Lower leg skin (tissue), 4 donors: ENCODE measurements around the gene HSP90AA1. TPM values are rescaled to one million over a fixed set of nuclear protein-coding genes. Genes with fewer than 3 reads are reported as not detected.
"Not testable (repeated sequence)": the region's sequence is repeated elsewhere in the genome, so short reads cannot be mapped to it uniquely, and the experiment has no call there.

Source experiments
- DNase-seq, 2 donors: peaks; one replicate each; pipeline ENCODE4 v3.0.0-alpha.2; 2019; ENCODE audit warnings: low spot score in 2 of 2
- H3K4me3 ChIP-seq: fragments of 200-600 bp; sonication (generic); 2 replicates; pipeline ENCODE4 v1.5.1; 2017; ENCODE audit warnings: mild to moderate bottlenecking, low read depth; ENCODE audit not compliant: poor library complexity, severe bottlenecking
- POLR2A ChIP-seq, 2 donors: fragments of 450-650 bp; IDR thresholded peaks; one replicate each; pipeline ENCODE4 v1.6.1; 2016 to 2017; ENCODE audit warnings: antibody characterized with exemption in 2 of 2, mild to moderate bottlenecking in 1 of 2, moderate library complexity in 1 of 2
- WGBS, 2 donors: methylation state at CpG; one replicate each; pipeline ENCODE4 v1.1.5; 2018; 5-methylcytosine and 5-hydroxymethylcytosine counted together
- intact Hi-C: fragments of 100-400 bp; cut with DNase I; formaldehyde crosslinking; loops from one replicate; pipeline ENCODE4 v1.15.0; 2023; ENCODE audit warnings: low total_unique reads
- total RNA-seq, 4 donors: library from RNA; depleted of rRNA; stranded (reverse); fragments of >200 nt; gene quantifications; one replicate each; pipeline ENCODE4 v1.1.0, GENCODE V29; 2016
- TF ChIP-seq, protein P1 (sequence below), 3 donors: fragments of 450-650 bp; IDR thresholded peaks; one replicate each; pipeline ENCODE4 v1.5.1; 2016; ENCODE audit warnings: antibody characterized with exemption in 3 of 3, mild to moderate bottlenecking in 3 of 3, moderate library complexity in 2 of 3

Gene HSP90AA1
- total RNA-seq, 4 donors from 2014 or later, result 196 to 301 (median 255) TPM

DNA sequence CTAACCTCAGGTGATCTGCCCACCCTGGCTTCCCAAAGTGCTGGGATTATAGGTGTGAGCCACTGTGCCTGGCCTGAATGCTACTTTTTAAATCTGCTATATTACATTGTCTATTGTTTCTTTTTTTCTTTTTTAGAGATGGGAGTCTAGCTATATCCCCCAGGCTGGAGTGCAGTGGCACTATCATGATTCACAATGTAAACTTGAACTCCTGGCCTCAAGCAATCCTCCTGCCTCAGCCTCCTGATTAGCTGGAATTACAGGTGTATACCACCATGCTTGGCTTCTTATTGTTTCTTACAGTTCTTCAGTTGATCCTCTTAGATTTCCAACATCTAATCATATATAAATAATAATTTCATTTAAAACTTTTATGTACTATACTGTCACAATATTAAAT, 37.6 kb upstream of the HSP90AA1 start:
- intact Hi-C loops, result no loop called here
- no peak for TF ChIP-seq POLR2A (IDR thresholded peaks at IDR 0.05)
- TF ChIP-seq, protein P1, sequence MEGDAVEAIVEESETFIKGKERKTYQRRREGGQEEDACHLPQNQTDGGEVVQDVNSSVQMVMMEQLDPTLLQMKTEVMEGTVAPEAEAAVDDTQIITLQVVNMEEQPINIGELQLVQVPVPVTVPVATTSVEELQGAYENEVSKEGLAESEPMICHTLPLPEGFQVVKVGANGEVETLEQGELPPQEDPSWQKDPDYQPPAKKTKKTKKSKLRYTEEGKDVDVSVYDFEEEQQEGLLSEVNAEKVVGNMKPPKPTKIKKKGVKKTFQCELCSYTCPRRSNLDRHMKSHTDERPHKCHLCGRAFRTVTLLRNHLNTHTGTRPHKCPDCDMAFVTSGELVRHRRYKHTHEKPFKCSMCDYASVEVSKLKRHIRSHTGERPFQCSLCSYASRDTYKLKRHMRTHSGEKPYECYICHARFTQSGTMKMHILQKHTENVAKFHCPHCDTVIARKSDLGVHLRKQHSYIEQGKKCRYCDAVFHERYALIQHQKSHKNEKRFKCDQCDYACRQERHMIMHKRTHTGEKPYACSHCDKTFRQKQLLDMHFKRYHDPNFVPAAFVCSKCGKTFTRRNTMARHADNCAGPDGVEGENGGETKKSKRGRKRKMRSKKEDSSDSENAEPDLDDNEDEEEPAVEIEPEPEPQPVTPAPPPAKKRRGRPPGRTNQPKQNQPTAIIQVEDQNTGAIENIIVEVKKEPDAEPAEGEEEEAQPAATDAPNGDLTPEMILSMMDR (IDR thresholded peaks at IDR 0.05), result no peak
- H3K4me3 ChIP-seq, result no peak overlapping the region
- no peak for DNase-seq

DNA sequence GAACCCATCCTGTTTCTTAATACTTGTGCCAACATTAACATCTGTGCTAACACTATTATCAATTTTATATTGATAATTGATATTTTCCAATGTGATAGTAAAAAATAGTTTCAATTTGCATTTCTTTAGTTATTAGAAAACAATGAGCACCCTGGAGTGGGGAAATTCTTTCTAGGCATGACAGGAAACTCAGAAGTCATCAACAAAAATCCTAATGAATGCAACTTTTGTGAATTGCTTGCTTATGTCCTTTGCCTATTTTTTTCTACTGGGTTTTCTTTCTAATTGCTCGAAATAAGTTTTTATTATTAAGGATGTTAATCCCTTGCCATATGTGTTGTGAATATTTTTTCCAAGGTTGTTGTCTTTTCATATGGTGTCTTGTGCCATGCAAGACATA, 34.7 kb upstream of the HSP90AA1 start:
- TF ChIP-seq, protein P1 (IDR thresholded peaks at IDR 0.05), result no peak
- no peak for TF ChIP-seq POLR2A (IDR thresholded peaks at IDR 0.05)
- no peak overlapping the region for H3K4me3 ChIP-seq
- no peak for DNase-seq
- 78 to 80% methylated on average over 1 of the region's 1 CpG for WGBS, 2 donors
- intact Hi-C loops, result no loop called here

DNA sequence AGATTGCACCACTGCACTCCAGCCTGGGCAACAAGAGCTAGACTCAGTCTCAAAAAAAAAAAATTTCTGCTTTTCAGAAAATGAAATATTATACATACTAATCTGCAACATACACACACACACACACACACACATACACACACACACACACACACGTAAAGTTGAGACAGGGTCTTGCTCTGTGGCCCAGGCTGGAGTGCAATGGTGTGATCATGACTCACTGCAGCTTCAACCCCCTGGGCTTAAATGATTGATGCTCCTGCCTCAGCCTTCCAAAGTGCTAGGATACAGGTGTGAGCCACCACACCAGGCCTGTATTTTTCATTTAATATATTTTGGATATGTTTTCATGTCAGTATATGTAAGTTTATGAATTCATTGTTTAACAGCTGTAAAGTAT, 34.0 kb upstream of the HSP90AA1 start:
- no peak overlapping the region for H3K4me3 ChIP-seq
- DNase-seq, result no peak
- TF ChIP-seq, protein P1 (IDR thresholded peaks at IDR 0.05), result no peak
- TF ChIP-seq POLR2A (IDR thresholded peaks at IDR 0.05), result no peak
- 68 to 86% methylated on average over 1 of the region's 1 CpG for WGBS, 2 donors
- intact Hi-C loops, result no loop called here

DNA sequence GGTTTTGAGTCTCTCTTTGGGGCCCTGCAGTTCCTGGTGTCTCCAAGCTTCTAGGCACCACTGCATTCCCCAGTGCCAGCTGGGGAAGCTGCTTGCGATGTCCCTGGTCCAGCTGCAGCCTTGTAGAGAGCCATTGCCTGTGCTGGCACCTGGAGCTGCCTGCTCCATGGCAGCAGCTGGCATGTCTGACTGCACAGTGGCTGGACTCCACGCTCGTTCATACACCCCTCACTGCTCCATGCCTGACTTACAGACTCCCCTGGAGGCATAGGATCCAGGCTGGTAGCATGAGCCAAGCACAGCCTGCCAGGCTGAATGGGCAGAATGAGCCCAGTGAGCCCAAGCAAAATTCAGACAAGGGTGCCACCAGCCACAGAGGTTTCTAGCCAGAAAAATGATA, 31.0 kb upstream of the HSP90AA1 start:
- DNase-seq, result no peak
- WGBS, 2 donors, result 100% methylated on average over 3 of the region's 3 CpGs; no CpG with 5 or more reads in 1 of the 2 donors
- intact Hi-C loops, result no loop called here
- H3K4me3 ChIP-seq, result no peak overlapping the region
- TF ChIP-seq, protein P1 (IDR thresholded peaks at IDR 0.05), result no peak
- TF ChIP-seq POLR2A (IDR thresholded peaks at IDR 0.05), result no peak

DNA sequence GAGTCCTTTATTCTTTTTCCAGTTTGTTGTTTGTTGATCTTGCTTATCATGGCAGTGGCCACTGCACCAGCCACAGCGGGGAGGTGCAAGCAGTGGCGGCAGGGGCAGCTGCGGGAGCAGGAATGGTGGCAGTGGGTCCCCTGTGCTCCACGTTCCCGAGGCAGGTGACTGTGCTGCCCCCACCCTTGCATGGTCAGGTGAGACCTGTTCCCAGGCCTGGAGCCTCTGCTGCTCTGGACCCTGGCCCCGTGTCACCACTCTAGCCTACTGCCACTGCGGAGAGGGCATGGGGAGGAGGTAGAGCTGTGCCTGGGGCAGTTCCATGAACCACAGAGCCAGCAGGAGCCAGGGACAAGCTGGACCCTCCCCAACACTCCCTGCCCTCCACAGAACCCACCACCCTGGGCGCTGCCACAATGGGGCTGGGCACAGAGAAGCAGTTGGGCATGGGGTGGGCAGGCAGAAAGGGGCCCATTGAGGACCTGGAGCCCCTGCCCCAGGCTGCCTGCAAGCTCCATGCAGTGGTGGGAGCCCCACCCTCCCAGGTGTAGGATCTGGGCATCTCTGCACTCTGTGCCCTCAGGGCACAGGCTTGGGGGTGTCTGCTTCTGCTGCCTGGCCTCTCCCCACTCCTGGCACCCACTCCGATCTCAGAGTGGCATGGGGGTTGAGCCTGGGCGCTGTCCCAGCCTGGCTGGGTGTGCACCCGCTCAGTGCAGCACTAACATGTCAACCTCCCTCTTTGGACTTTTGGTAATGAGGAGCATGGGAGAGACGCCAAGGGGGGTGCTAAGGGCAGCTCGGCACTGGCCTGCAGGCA, 29.7 kb upstream of the HSP90AA1 start:
- DNase-seq, result no peak
- intact Hi-C loops, result no loop called here
- WGBS, 2 donors, result 95 to 96% methylated on average over 11 to 13 of the region's 13 CpGs
- no peak for TF ChIP-seq POLR2A (IDR thresholded peaks at IDR 0.05)
- TF ChIP-seq, protein P1 (IDR thresholded peaks at IDR 0.05), result no peak
- H3K4me3 ChIP-seq, result no peak overlapping the region

DNA sequence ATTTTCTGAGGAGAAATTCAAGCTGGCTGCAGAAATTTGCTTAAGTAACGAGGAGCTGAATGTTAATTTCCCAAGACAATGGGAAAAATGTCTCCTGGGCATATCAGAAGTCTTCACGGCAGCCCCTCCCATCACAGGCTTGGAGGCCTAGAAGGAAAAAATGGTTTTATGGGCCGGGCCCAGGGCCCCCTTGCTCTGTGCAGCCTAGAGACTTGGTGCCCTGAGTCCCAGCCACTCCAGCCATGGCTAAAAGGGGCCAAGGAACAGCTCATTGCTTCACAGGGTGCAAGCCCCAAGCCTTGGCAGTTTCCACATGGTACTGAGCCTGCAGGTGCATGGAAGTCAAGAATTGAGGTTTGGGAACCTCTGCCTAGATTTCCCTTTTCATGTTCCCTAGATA, 24.3 kb upstream of the HSP90AA1 start:
- no peak overlapping the region for H3K4me3 ChIP-seq
- WGBS, 2 donors, result 92 to 94% methylated on average over 3 of the region's 3 CpGs
- intact Hi-C loops, result no loop called here
- DNase-seq, result no peak
- no peak for TF ChIP-seq POLR2A (IDR thresholded peaks at IDR 0.05)

DNA sequence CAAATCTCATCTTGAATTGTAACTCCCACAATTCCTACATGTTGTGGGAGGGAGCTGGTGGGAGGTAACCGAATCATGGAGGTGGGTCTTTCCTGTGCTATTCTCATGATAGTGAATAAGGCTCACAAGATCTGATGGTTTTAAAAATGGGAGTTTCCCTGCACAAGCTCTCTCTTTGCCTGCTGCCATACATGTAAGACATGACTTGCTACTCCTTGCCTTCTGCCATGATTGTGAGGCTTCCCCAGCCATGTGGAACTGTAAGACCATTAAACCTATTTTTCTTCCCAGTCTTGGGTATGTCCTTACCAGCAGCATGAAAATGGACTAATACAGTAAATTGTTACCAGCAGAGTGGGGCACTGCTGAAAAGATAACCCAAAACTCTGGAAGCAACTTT, 22.5 kb upstream of the HSP90AA1 start:
- DNase-seq, intact Hi-C loops, H3K4me3 ChIP-seq: not testable (repeated sequence)
- WGBS, 2 donors, result 90 to 96% methylated on average over 1 of the region's 1 CpG
